Right forelimb (tissue), 1 donor: ENCODE measurements around the gene IFIT1.
"Not testable (repeated sequence)": the region's sequence is repeated elsewhere in the genome, so short reads cannot be mapped to it uniquely, and the experiment has no call there.

Source experiments
- DNase-seq: peaks from one replicate; pipeline ENCODE4 v3.0.0-alpha.2; 2018

The IFIT1 gene

DNA sequence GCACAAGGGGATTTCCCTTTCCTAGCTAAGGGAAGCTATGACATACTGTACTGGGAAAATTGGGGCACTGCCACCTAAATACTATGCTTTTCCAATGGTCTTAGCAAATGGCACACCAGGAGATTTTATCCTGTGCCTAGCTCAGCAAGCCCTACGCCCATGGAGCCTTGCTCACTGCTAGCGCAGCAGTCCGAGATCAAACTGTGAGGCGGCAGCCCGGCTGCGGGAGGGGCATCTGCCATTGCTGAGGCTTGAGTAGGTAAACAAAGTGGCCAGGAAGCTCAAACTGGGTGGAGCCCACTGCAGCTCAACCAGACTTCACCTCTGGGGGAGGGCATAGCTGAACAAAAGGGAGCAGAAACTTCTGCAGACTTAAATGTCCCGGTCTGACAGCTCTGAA, 52.4 kb downstream of the IFIT1 start:
- DNase-seq = not testable (repeated sequence)

DNA sequence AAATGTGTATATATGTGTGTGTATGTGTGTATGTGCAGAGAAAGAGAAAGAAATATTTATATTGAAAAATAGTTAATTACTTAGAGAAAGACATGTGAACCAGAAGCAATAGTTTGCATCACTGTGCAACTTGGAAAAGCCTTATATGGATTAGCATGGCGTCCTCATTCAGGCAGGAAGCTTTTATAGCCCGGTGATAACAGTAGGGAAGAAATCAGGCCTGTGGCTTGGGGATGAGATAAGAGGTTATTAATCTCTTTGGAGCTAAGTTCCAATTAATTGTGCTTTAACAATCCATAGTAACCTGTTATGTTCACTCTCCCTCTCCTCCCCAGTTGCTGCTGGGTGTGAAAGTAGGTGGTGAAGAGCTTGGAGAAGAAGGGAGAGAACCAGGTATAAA, 58.5 kb downstream of the IFIT1 start:
- DNase-seq = no peak

DNA sequence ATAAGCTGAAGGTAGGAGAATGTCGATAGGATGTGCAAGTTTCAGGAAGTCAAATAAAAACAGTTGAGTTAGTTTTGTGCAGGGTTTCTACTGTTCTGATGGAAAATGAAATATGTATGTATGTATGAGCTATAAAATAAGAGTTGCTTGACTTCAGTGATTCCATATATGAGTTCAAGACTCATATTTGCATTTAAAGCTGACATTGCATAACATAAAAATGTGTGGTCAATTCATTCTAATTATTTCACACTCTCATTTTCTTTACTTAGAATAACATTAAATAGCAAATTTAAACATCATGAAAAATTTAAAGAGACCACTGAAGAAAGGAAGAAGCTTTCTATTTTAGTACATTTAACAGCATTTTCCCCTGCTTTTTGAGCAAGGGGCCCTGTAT, 59.8 kb downstream of the IFIT1 start:
- no peak for DNase-seq

DNA sequence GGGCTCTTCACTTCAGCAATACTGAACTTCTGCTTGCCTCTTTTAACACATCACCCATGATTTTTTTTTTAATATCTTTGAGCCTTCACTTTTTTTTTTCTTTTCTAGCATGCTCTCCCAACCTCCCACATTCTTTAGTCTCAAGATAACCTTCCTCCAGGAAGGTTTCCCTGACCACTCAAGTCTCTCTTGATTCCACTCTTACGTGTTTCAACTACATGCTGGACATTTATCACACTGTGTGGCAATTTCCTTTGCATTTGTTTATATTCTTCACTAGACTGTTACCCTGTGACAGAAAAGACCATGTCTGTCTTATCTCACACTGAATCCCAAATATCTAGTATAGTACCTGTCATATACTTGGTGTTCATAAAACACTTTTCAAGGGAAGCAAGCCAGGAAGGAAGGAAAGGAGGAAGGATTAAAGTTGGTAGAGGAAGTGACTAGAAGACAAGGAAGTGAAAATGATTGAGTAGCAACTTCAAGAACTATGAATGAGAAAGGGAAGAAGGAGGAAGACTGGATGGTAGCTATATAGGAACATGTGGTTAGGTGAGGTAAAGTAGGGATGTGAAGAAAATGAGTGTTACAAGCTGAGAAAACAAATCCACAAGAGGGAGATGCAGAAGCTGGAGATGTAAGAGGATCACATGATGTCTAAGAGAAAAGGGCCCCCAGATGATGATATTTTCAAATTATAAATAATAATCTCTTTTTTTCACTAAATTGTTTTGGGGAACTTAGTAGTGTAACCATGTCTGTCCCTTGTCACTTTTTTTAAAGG, 62.3 kb downstream of the IFIT1 start:
- DNase-seq = no peak
